GM12878 (cell line): ENCODE data around the gene KRT31.

Experiments
- CTCF ChIP-seq, 3 experiments: IDR thresholded peaks in 2 of 3; conservative IDR thresholded peaks in 1 of 3; 2 replicates each; pipeline ENCODE4 v1.5.1; 2011; ENCODE audit warnings: low read depth in 3 of 3, low read length in 3 of 3, mild to moderate bottlenecking in 3 of 3, control low read depth in 2 of 3, moderate library complexity in 2 of 3, inconsistent platforms in 1 of 3, mixed read lengths in 1 of 3; ENCODE audit not compliant: control insufficient read depth in 2 of 3, insufficient read depth in 1 of 3; ENCODE audit errors: extremely low read depth in 1 of 3
- MEF2A ChIP-seq: IDR thresholded peaks from 2 replicates; pipeline ENCODE4 v1.6.1; 2011; ENCODE audit warnings: low read depth, mild to moderate bottlenecking, low read length, moderate library complexity; ENCODE audit not compliant: insufficient read depth
- MYC ChIP-seq: IDR thresholded peaks from 2 replicates; pipeline ENCODE4 v1.6.1; 2011; ENCODE audit warnings: mild to moderate bottlenecking, low read length, moderate library complexity, inconsistent platforms; ENCODE audit not compliant: insufficient read depth, insufficient replicate concordance, insufficient read length, severe bottlenecking
- SMC3 ChIP-seq: IDR thresholded peaks from 2 replicates; pipeline ENCODE4 v1.6.1; 2011; ENCODE audit warnings: low read length, improper control_type of control experiment, borderline replicate concordance

GRCh38 chr17:41417127-41417526 is 19.7 kb upstream of the KRT31 start:
- TF ChIP-seq MYC (no peak), CTCF (IDR thresholded peaks at IDR 0.05 in 2 of 3, conservative IDR thresholded peaks at IDR 0.05 in 1 of 3; ENCODE audit: control insufficient read depth in 2 of 3, extremely low read depth in 1 of 3, insufficient read depth in 1 of 3, low read depth in 3 of 3, low read length in 3 of 3) (no peak), SMC3 (no peak), MEF2A (no peak)
